Body of pancreas (tissue), 4 donors: ENCODE data around the gene CCDC3. TPM values are rescaled to one million over a fixed set of nuclear protein-coding genes. Genes with fewer than 3 reads are reported as not detected.

Experiments used
- ATAC-seq: fragments of 150-250 bp; one replicate; pipeline ENCODE4 v1.9.1; 2016
- DNase-seq, 4 donors: peaks; one replicate each; pipeline ENCODE4 v3.0.0-alpha.2; 2019
- H3K27ac ChIP-seq, 4 donors: fragments of 200-600 bp; sonication (generic); 1 replicate in 3 of 4; 2 replicates in 1 of 4; pipeline versions ENCODE4 v1.5.1 to v1.6.1; 2016 to 2019; ENCODE audit warnings: mild to moderate bottlenecking in 1 of 4, mixed read lengths in 1 of 4, moderate library complexity in 1 of 4
- H3K27me3 ChIP-seq, 2 donors: fragments of 200-600 bp; sonication (generic); one replicate each; pipeline ENCODE4 v1.6.0; 2016; ENCODE audit warnings: mild to moderate bottlenecking in 1 of 2
- H3K36me3 ChIP-seq, 2 donors: fragments of 200-600 bp; sonication (generic); replicated peaks in 1 of 2; 2 replicates each; pipeline ENCODE4 v1.5.1; 2016; ENCODE audit warnings: low read depth in 2 of 2; ENCODE audit not compliant: insufficient read depth in 1 of 2
- H3K4me1 ChIP-seq: fragments of 200-600 bp; sonication (generic); one replicate; pipeline ENCODE4 v1.6.0; 2016
- H3K4me3 ChIP-seq, 2 donors: fragments of 200-600 bp; sonication (generic); 1 replicate in 1 of 2; 2 replicates in 1 of 2; pipeline ENCODE4 v1.5.1; 2016 to 2019
- H3K9me3 ChIP-seq, 3 donors: fragments of 200-600 bp; sonication (generic); 1 replicate in 2 of 3; 2 replicates in 1 of 3; pipeline ENCODE4 v1.5.1; 2016
- CTCF ChIP-seq, 7 experiments: fragments of 450-650 bp in 4 of 7; fragments of 200-600 bp in 3 of 7; sonication (generic) in 3 of 7; IDR thresholded peaks; one replicate each; pipeline ENCODE4 v1.5.1; 2016 to 2019; ENCODE audit warnings: antibody characterized with exemption in 7 of 7
- POLR2A ChIP-seq, 3 donors: fragments of 450-650 bp; IDR thresholded peaks; one replicate each; pipeline ENCODE4 v1.6.1; 2016; ENCODE audit warnings: antibody characterized with exemption in 3 of 3, mild to moderate bottlenecking in 2 of 3
- WGBS, 2 donors: methylation state at CpG; one replicate each; pipeline ENCODE4 v1.1.5; 2017; 5-methylcytosine and 5-hydroxymethylcytosine counted together
- intact Hi-C: fragments of 100-400 bp; cut with DNase I; formaldehyde crosslinking; loops from one replicate; pipeline ENCODE4 v1.15.1; 2023
- total RNA-seq, 2 donors: library from RNA; depleted of rRNA; stranded (reverse); fragments of >200 nt; gene quantifications; one replicate each; pipeline ENCODE4 v1.1.0, GENCODE V29; 2016

Gene CCDC3
- total RNA-seq, 2 donors from 2014 or later: 2.1 to 17.1 TPM

GRCh38 chr10:12971001-12971788 is 30.3 kb downstream of the CCDC3 start:
- H3K27ac ChIP-seq: no peak overlapping the region
- H3K4me1 ChIP-seq: no peaks in the 10 kb centered on the region
- intact Hi-C loops: no loop called here
- no peaks in the 10 kb centered on the region for H3K9me3 ChIP-seq
- TF ChIP-seq POLR2A (IDR thresholded peaks at IDR 0.05) (no peak), CTCF (IDR thresholded peaks at IDR 0.05) (no peak)
- ATAC-seq (no peak), DNase-seq (no peak)
- H3K27me3 ChIP-seq: no peaks in the 10 kb centered on the region
- no peak overlapping the region for H3K4me3 ChIP-seq
- WGBS, 2 donors: 70 to 72% methylated on average over 14 of the region's 14 CpGs
- H3K36me3 ChIP-seq: no peaks in the 10 kb centered on the region

DNA sequence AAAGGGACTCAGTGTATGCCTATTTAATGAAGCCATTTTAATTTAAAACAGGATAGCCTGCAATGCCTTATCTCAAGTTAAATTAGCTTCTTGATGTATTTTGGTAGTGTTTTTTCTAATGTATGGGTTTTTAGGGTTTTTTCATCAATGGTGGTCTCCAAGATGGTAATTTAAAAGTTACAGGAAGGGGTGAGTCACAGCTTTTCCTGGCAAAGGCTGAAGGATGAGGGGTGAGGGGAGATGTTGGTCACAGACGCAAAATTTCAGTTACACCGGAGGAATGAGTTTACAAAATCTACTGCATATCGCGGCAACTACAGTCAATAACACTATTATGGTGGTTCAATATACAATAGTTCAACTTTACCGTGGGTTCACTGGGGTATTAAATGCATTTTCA is 31.6 kb downstream of the CCDC3 start:
- TF ChIP-seq CTCF (IDR thresholded peaks at IDR 0.05) (no peak), POLR2A (IDR thresholded peaks at IDR 0.05) (no peak)
- no peaks in the 10 kb centered on the region for H3K27me3 ChIP-seq
- no peak for DNase-seq
- no peak overlapping the region for H3K27ac ChIP-seq
- H3K4me1 ChIP-seq: no peaks in the 10 kb centered on the region
- no peaks in the 10 kb centered on the region for H3K36me3 ChIP-seq
- no peaks in the 10 kb centered on the region for H3K9me3 ChIP-seq
- intact Hi-C loops: no loop called here
- no peak overlapping the region for H3K4me3 ChIP-seq
- no peak for ATAC-seq
- WGBS, 2 donors: 77 to 84% methylated on average over 5 of the region's 5 CpGs

- Histone ChIP-seq H3K27ac (no peak overlapping the region), H3K27me3 (no peaks in the 10 kb centered on the region), H3K4me3 (no peak overlapping the region), H3K9me3 (no peaks in the 10 kb centered on the region), H3K4me1 (peaks cover under 1% of the 10 kb centered on the region), H3K36me3 (no peaks in the 10 kb centered on the region)
- DNase-seq: no peak
- 83 to 86% methylated on average over 5 of the region's 5 CpGs for WGBS, 2 donors
- ATAC-seq: no peak
- intact Hi-C loops: no loop called here
- TF ChIP-seq CTCF (IDR thresholded peaks at IDR 0.05): no peak
- TF ChIP-seq POLR2A (IDR thresholded peaks at IDR 0.05): no peak
These were observed 35.4 kb downstream of the CCDC3 start for GRCh38 chr10:12966067-12966466.

- DNase-seq: no peak
- H3K4me1 ChIP-seq: peaks cover 6% of the 10 kb centered on the region
- WGBS, 2 donors: 41 to 51% methylated on average over 4 of the region's 4 CpGs
- intact Hi-C loops: no loop called here
- no peak overlapping the region for H3K4me3 ChIP-seq
- no peak overlapping the region for H3K27ac ChIP-seq
- no peak for ATAC-seq
- no peaks in the 10 kb centered on the region for H3K36me3 ChIP-seq
- H3K27me3 ChIP-seq: no peaks in the 10 kb centered on the region
- no peak for TF ChIP-seq POLR2A (IDR thresholded peaks at IDR 0.05)
- TF ChIP-seq CTCF (IDR thresholded peaks at IDR 0.05): no peak
- H3K9me3 ChIP-seq: no peaks in the 10 kb centered on the region
These were observed 35.9 kb downstream of the CCDC3 start for GRCh38 chr10:12965571-12965970.

- DNase-seq (no peak), ATAC-seq (no peak)
- no peaks in the 10 kb centered on the region for H3K36me3 ChIP-seq
- no peaks in the 10 kb centered on the region for H3K9me3 ChIP-seq
- H3K4me3 ChIP-seq: no peak overlapping the region
- H3K27ac ChIP-seq: no peak overlapping the region
- 86 to 88% methylated on average over 3 of the region's 3 CpGs for WGBS, 2 donors
- no peaks in the 10 kb centered on the region for H3K27me3 ChIP-seq
- H3K4me1 ChIP-seq: peaks cover 12% of the 10 kb centered on the region
- intact Hi-C loops: no loop called here
- TF ChIP-seq POLR2A (IDR thresholded peaks at IDR 0.05) (no peak), CTCF (IDR thresholded peaks at IDR 0.05) (no peak)
These were observed 39.0 kb downstream of the CCDC3 start for GRCh38 chr10:12962556-12962955.
